OCI-LY7 (cell line): Measurements from ENCODE around the gene ANLN.

ENCODE experiments used
- CTCF ChIP-seq: fragments of 200-600 bp; sonication (generic); conservative IDR thresholded peaks from 2 replicates; pipeline ENCODE4 v1.5.1; 2014; ENCODE audit warnings: mild to moderate bottlenecking, antibody characterized with exemption, low read length, moderate library complexity, mixed read lengths
- EZH2phosphoT487 ChIP-seq: fragments of 200-600 bp; sonication (generic); IDR thresholded peaks from 2 replicates; pipeline ENCODE4 v1.6.1; 2018; ENCODE audit warnings: low read depth, borderline replicate concordance, mild to moderate bottlenecking, mixed run types, antibody characterized with exemption, low read length, moderate library complexity, mixed read lengths

DNA sequence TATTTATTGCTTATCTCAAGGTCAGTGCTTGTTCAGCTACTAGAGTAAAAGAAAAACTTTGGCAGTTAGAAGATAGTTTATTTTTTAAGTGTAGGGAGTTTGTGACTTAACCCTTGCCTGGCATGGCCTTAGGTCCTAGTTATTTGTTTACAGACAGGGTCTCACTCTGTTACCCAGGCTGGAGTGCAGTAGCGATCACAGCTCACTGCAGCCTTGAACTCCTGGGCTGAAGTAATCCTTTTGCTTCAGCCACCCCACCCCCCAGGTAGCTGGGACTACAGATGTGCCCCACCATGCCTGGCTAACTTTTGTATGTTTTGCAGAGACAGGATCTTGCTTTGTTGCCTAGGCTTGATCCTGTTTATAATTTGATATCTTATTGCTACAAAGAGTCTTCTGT is 4.2 kb downstream of the ANLN start:
- no peak for TF ChIP-seq CTCF
- TF ChIP-seq EZH2phosphoT487: no peak
